Breast epithelium (tissue), 4 donors: ENCODE results near the gene HRC. TPM values are rescaled to one million over a fixed set of nuclear protein-coding genes. Genes with fewer than 3 reads are reported as not detected.
A peak's percentile ranks its signal among the peaks of the same experiment; 100 is the strongest.

Source experiments
- DNase-seq, 2 donors: peaks; one replicate each; pipeline ENCODE4 v3.0.0-alpha.2; 2019; ENCODE audit warnings: low spot score in 2 of 2
- H3K27ac ChIP-seq, 2 donors: fragments of 200-600 bp; sonication (generic) in 1 of 2; one replicate each; pipeline ENCODE4 v1.5.1; 2016 to 2019; ENCODE audit warnings: mild to moderate bottlenecking in 1 of 2
- H3K27me3 ChIP-seq, 2 donors: fragments of 200-600 bp; sonication (generic) in 1 of 2; one replicate each; pipeline versions ENCODE4 v1.5.1 to v1.6.0; 2017 to 2019; ENCODE audit warnings: control low read depth in 1 of 2, mild to moderate bottlenecking in 1 of 2
- H3K36me3 ChIP-seq: fragments of 200-600 bp; one replicate; pipeline ENCODE4 v1.5.1; 2019
- H3K4me1 ChIP-seq, 2 donors: fragments of 200-600 bp; sonication (generic); one replicate each; pipeline ENCODE4 v1.5.1; 2016 to 2019; ENCODE audit warnings: control low read depth in 1 of 2
- H3K4me3 ChIP-seq, 3 donors: fragments of 200-600 bp; sonication (generic); 1 replicate in 2 of 3; 2 replicates in 1 of 3; pipeline ENCODE4 v1.5.1; 2016 to 2019; ENCODE audit warnings: mild to moderate bottlenecking in 3 of 3, moderate library complexity in 2 of 3
- H3K9me3 ChIP-seq, 2 donors: fragments of 200-600 bp; sonication (generic) in 1 of 2; one replicate each; pipeline ENCODE4 v1.5.1; 2016 to 2019; ENCODE audit warnings: control low read depth in 1 of 2
- CTCF ChIP-seq, 3 donors: fragments of 450-650 bp; IDR thresholded peaks; one replicate each; pipeline ENCODE4 v1.5.1; 2016 to 2017; ENCODE audit warnings: antibody characterized with exemption in 3 of 3, mild to moderate bottlenecking in 3 of 3, moderate library complexity in 3 of 3
- POLR2A ChIP-seq: fragments of 450-650 bp; IDR thresholded peaks from one replicate; pipeline ENCODE4 v1.6.1; 2016; ENCODE audit warnings: antibody characterized with exemption, mild to moderate bottlenecking, moderate library complexity
- POLR2AphosphoS5 ChIP-seq, 3 donors: sonication (generic); formaldehyde crosslinking; IDR thresholded peaks; one replicate each; pipeline ENCODE4 v1.6.1; 2017; ENCODE audit warnings: antibody characterized with exemption in 3 of 3
- intact Hi-C: fragments of 100-400 bp; cut with DNase I; formaldehyde crosslinking; loops from one replicate; pipeline ENCODE4 v1.15.1; 2023; ENCODE audit warnings: low total_unique reads
- total RNA-seq, 3 donors: library from RNA; depleted of rRNA; stranded (reverse); fragments of >200 nt; gene quantifications; one replicate each; pipeline ENCODE4 v1.1.0, GENCODE V29; 2016

Gene HRC
- total RNA-seq, 3 donors from 2014 or later = 0.88 to 2.7 (median 1.3) TPM

GRCh38 chr19:49152119-49152550 is 3.1 kb downstream of the HRC start:
- H3K4me1 ChIP-seq = peaks cover 5 to 9% of the 10 kb centered on the region in 2 donors
- H3K36me3 ChIP-seq = no peaks in the 10 kb centered on the region
- no peak for DNase-seq
- H3K4me3 ChIP-seq = peak overlapping the region in 1 of 3 donors; percentile 81
- H3K9me3 ChIP-seq = no peaks in the 10 kb centered on the region
- TF ChIP-seq POLR2AphosphoS5 (IDR thresholded peaks at IDR 0.05) (no peak), CTCF (IDR thresholded peaks at IDR 0.05) (no peak), POLR2A (no peak)
- peak overlapping the region in 1 of 2 donors; percentile 60 for H3K27ac ChIP-seq
- intact Hi-C loops = loop anchor here (1.0 kb wide), 1 partner anchor 62 kb away; no protein-coding TSS in a partner anchor
- no peaks in the 10 kb centered on the region for H3K27me3 ChIP-seq

DNA sequence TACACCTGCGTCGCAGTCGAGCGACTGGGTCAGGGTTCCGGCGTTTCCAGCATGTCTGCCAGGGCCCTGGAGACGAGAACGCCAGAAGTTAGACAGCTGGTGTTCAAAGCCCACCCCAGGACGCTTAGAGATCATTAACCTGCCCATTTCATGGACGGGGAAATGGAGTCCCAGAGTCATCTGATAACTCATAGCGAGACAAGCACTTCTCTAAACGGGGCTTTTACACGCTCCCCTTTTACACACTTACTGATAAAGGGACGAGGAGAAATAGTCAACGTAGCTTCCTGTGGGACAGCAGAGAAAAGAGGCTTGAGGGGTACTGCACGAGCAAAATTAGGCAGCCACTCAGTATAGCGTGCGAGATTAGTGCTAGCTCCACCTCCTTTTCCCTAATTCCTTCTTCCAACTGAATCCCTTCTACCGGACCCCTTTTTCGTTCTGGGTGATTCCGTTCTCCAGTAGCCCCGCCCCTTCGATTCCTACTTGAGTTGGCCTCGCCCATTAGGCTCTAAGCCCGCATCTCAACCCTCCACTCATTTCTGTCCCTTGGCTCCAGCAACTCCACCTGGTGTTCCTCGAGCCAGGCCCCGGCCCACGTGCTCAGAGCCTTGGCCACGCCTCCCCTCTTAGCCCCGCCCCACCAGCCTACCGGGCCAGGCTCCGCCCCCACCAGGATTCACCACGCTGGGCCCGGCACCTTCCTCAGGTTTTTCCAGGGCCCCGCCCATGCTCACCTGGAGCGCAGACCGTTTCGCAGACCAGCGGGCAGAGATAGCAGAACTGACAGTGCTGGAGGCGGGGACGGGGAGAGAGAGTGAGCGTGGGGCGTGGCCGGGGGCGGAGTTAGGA is 3.7 kb downstream of the HRC start:
- H3K27ac ChIP-seq = peak overlapping the region; percentile 60 to 91
- peak overlapping the region; percentile 68 to 81 (median 69) for H3K4me3 ChIP-seq
- no peaks in the 10 kb centered on the region for H3K9me3 ChIP-seq
- intact Hi-C loops = loop anchor here (1.0 kb wide), 1 partner anchor 61 kb away; no protein-coding TSS in a partner anchor
- peak; percentile 93 to 98 for DNase-seq
- peaks cover 5 to 9% of the 10 kb centered on the region in 2 donors for H3K4me1 ChIP-seq
- TF ChIP-seq POLR2AphosphoS5 (IDR thresholded peaks at IDR 0.05) = no peak
- TF ChIP-seq CTCF (IDR thresholded peaks at IDR 0.05) = no peak
- no peak for TF ChIP-seq POLR2A
- no peaks in the 10 kb centered on the region for H3K36me3 ChIP-seq
- no peaks in the 10 kb centered on the region for H3K27me3 ChIP-seq

DNA sequence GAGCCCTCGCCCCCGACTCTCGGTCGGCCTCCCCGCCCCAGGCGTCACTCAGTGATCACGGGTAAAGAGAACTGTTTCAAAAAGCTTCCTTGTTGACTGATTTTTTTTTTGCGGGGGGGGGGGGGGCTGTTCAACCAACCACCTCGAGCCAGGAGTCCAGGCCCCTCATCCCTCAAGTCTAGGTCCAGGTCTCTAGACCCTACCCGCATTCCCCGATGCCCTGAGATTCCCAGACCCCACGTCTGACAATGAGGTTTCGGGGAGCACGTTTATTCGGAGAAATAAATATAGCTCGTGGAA is 4.3 kb downstream of the HRC start:
- peak overlapping the region; percentile 68 to 81 (median 69) for H3K4me3 ChIP-seq
- H3K9me3 ChIP-seq = no peaks in the 10 kb centered on the region
- DNase-seq = no peak
- H3K4me1 ChIP-seq = peaks cover 7 to 11% of the 10 kb centered on the region in 2 donors
- peak overlapping the region; percentile 60 to 91 for H3K27ac ChIP-seq
- H3K36me3 ChIP-seq = no peaks in the 10 kb centered on the region
- TF ChIP-seq CTCF (IDR thresholded peaks at IDR 0.05) (no peak), POLR2A (no peak), POLR2AphosphoS5 (IDR thresholded peaks at IDR 0.05) (no peak)
- no peaks in the 10 kb centered on the region for H3K27me3 ChIP-seq
- intact Hi-C loops = no loop called here

GRCh38 chr19:49150106-49150943 is 4.9 kb downstream of the HRC start:
- Histone ChIP-seq H3K36me3 (no peaks in the 10 kb centered on the region), H3K9me3 (no peaks in the 10 kb centered on the region), H3K4me1 (peaks cover 7 to 16% of the 10 kb centered on the region in 2 donors), H3K27ac (peak overlapping the region; percentile 60 to 91), H3K27me3 (no peaks in the 10 kb centered on the region), H3K4me3 (peak overlapping the region; percentile 68 to 81 (median 69))
- intact Hi-C loops = no loop called here
- peak; percentile 76 to 88 for DNase-seq
- TF ChIP-seq POLR2A (no peak), POLR2AphosphoS5 (IDR thresholded peaks at IDR 0.05) (peak in 1 of 3 donors; percentile 10)

DNA sequence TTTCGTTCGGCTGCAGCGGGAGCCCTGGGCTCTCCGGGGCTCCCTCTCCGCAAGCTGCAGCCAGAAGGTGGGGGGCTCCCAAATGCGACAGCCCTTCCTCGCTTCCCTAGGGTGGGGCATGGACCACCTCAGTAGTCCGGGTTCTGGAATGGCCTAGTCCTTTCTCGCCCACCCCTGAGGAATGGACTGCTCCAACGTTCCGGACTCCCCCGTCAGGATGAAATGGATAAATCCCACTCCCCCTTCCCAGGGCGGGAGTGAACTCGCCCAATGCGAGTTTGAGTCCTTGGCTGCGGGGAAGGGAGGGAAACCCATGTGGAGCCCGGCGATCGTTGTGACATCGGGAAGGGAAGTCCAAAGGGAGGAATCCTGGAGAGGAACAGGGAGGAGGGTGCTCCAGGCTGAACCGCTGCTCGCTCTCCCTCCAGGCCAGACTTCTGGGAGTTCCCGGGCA is 5.5 kb downstream of the HRC start:
- no peaks in the 10 kb centered on the region for H3K36me3 ChIP-seq
- H3K27ac ChIP-seq = peak overlapping the region; percentile 60 to 91
- TF ChIP-seq CTCF (IDR thresholded peaks at IDR 0.05) (peak in 1 of 3 donors; percentile 15), POLR2A (no peak), POLR2AphosphoS5 (IDR thresholded peaks at IDR 0.05) (peak; percentile 31 to 64 (median 54))
- no peaks in the 10 kb centered on the region for H3K27me3 ChIP-seq
- peaks cover 7 to 16% of the 10 kb centered on the region in 2 donors for H3K4me1 ChIP-seq
- H3K9me3 ChIP-seq = no peaks in the 10 kb centered on the region
- DNase-seq = peak; percentile 50 to 68
- intact Hi-C loops = no loop called here
- H3K4me3 ChIP-seq = peak overlapping the region; percentile 68 to 81 (median 69)
